ENCODE data around the gene SMPDL3A. TPM values are rescaled to one million over a fixed set of nuclear protein-coding genes. Genes with fewer than 3 reads are reported as not detected.

SMPDL3A gene
- total RNA-seq, 1 experiment from 2014 or later = 0.59 TPM

GRCh38 chr6:122740091-122740490 is 49.0 kb upstream of the SMPDL3A start:
- H3K4me2 ChIP-seq (ENCODE audit: insufficient read depth, insufficient read length, low read length) = no peak overlapping the region

More at GRCh38 chr6:122740091-122740490, 49.0 kb upstream of the SMPDL3A start:
- H3T11ph ChIP-seq (ENCODE audit: low read length) = no peak overlapping the region
- no CpG with 5 or more reads among the region's 2 CpGs for WGBS (ENCODE audit: extremely low coverage, insufficient read length, low lambda C conversion rate)
- H3K23ac ChIP-seq (ENCODE audit: insufficient read length, low read depth, low read length) = no peak overlapping the region
- H2AK5ac ChIP-seq (ENCODE audit: insufficient read length, low read length) = no peak overlapping the region
- Mint-ChIP-seq H3K4me1 (peaks cover 13 to 18% of the 10 kb centered on the region in 2 experiments), H3K9me3 (peaks cover 4% of the 10 kb centered on the region in 2 experiments), H3K27me3 (ENCODE audit: low read depth) (peaks cover 1% of the 10 kb centered on the region; the same call in 1 of the 2 replicates), H3K27ac (no peak overlapping the region), H3K36me3 (ENCODE audit: insufficient read depth in 1 of 3, low read depth in 3 of 3) (no peaks in the 10 kb centered on the region; a peak in 1 of 7 replicates), H3K4me3 (no peak overlapping the region)
- no peak overlapping the region for H2BK12ac ChIP-seq (ENCODE audit: insufficient read length, low read depth, low read length)
- no peak overlapping the region for H2BK20ac ChIP-seq (ENCODE audit: low read depth, low read length, poor library complexity, severe bottlenecking)
- H3K27me3 ChIP-seq (ENCODE audit: insufficient read depth, low read length) = no peaks in the 10 kb centered on the region
- H3K9me3 ChIP-seq (ENCODE audit: control insufficient read depth, low read depth, low read length) = no peaks in the 10 kb centered on the region
- no peaks in the 10 kb centered on the region for H4K20me1 ChIP-seq (ENCODE audit: control insufficient read depth, insufficient read depth, insufficient read length)
- no peak overlapping the region for H3K14ac ChIP-seq (ENCODE audit: insufficient read depth, low read length)
- no peaks in the 10 kb centered on the region for H3K79me2 ChIP-seq (ENCODE audit: insufficient read depth, low read length)
- no peak overlapping the region for H3K27ac ChIP-seq (ENCODE audit: insufficient read length, low read depth, low read length)
- no peak overlapping the region for H4K8ac ChIP-seq (replicated peaks; ENCODE audit: insufficient read length, low read depth, low read length)
- no peak overlapping the region for H2BK120ac ChIP-seq (ENCODE audit: low read depth, low read length, poor library complexity, severe bottlenecking)
- TF ChIP-seq CTCF (conservative IDR thresholded peaks at IDR 0.05) = no peak
- H3K56ac ChIP-seq (ENCODE audit: insufficient read length, low read depth, low read length) = no peak overlapping the region
- no peaks in the 10 kb centered on the region for H3K4me1 ChIP-seq (ENCODE audit: insufficient read depth, low read length)
- no peak overlapping the region for H2AFZ ChIP-seq (ENCODE audit: low read length)
- no peak overlapping the region for H4K5ac ChIP-seq (ENCODE audit: insufficient read length, low read depth, low read length)
- no peaks in the 10 kb centered on the region for H3K79me1 ChIP-seq (ENCODE audit: insufficient read depth, low read depth, low read length, poor library complexity, severe bottlenecking)
- H3K18ac ChIP-seq (ENCODE audit: insufficient read length, low read depth, low read length) = no peak overlapping the region
- H4K91ac ChIP-seq (ENCODE audit: insufficient read length, low read depth, low read length) = no peak overlapping the region
- no peak overlapping the region for H3K4ac ChIP-seq (ENCODE audit: low read depth, low read length)
- no peak overlapping the region for H2BK15ac ChIP-seq (ENCODE audit: low read depth, low read length)
- no peak overlapping the region for H2BK5ac ChIP-seq (ENCODE audit: insufficient read length, low read length)
- H3K23me2 ChIP-seq (ENCODE audit: insufficient read length, low read depth, low read length, poor library complexity, severe bottlenecking) = no peaks in the 10 kb centered on the region
- DNase-seq = no peak
- no peak overlapping the region for H3K9ac ChIP-seq (ENCODE audit: extremely low read depth, insufficient read length, low read length)
